Measurements from ENCODE around the gene AGAP1. TPM values are rescaled to one million over a fixed set of nuclear protein-coding genes. Genes with fewer than 3 reads are reported as not detected.

AGAP1 gene
- total RNA-seq, 3 donors from 2014 or later (not counting 1 experiment from before 2014, with no cell fraction given): 42.0 to 56.4 (median 45.7) TPM

GRCh38 chr2:236012155-236012554, 518.3 kb downstream of the AGAP1 start:
- Histone ChIP-seq H3K36me3 (ENCODE audit: control insufficient read depth, insufficient read depth, low read length) (no peaks in the 10 kb centered on the region), H3K27me3 (ENCODE audit: control insufficient read depth, insufficient read depth, low read length) (no peaks in the 10 kb centered on the region), H3K9me3 (ENCODE audit: control insufficient read depth, insufficient read depth, low read length) (no peaks in the 10 kb centered on the region), H3K4me3 (ENCODE audit: low read length) (no peak overlapping the region), H3K4me1 (ENCODE audit: control insufficient read depth, insufficient read depth, low read length) (peaks cover 3% of the 10 kb centered on the region), H3K27ac (ENCODE audit: low read length) (no peak overlapping the region)
- WGBS (ENCODE audit: insufficient coverage): 47% methylated on average over 8 of the region's 8 CpGs
- no peaks in the 10 kb centered on the region for H3K9me3 Mint-ChIP-seq
- peaks cover 22 to 31% of the 10 kb centered on the region in 2 donors for H3K4me1 Mint-ChIP-seq
- no peak for ATAC-seq
- H3K27ac Mint-ChIP-seq: peak overlapping the region in 1 of 2 donors; percentile 38
- no peaks in the 10 kb centered on the region for H3K36me3 Mint-ChIP-seq
- no peak for DNase-seq
- intact Hi-C loops (cut with micrococcal nuclease): no loop called here
- H3K4me3 Mint-ChIP-seq: no peak overlapping the region
- TF ChIP-seq CTCF (IDR thresholded peaks at IDR 0.05): no peak
- H3K27me3 Mint-ChIP-seq (ENCODE audit: low read depth in 2 of 2): peaks cover 4 to 9% of the 10 kb centered on the region in 2 donors

GRCh38 chr2:236014408-236015131, 520.7 kb downstream of the AGAP1 start:
- Histone ChIP-seq H3K9me3 (ENCODE audit: control insufficient read depth, insufficient read depth, low read length) (no peaks in the 10 kb centered on the region), H3K36me3 (ENCODE audit: control insufficient read depth, insufficient read depth, low read length) (no peaks in the 10 kb centered on the region), H3K4me1 (ENCODE audit: control insufficient read depth, insufficient read depth, low read length) (peaks cover 3% of the 10 kb centered on the region), H3K27ac (ENCODE audit: low read length) (no peak overlapping the region), H3K4me3 (ENCODE audit: low read length) (no peak overlapping the region), H3K27me3 (ENCODE audit: control insufficient read depth, insufficient read depth, low read length) (no peaks in the 10 kb centered on the region)
- ATAC-seq (peak in 1 of 3 donors; percentile 58), DNase-seq (no peak)
- intact Hi-C loops (cut with micrococcal nuclease): no loop called here
- peaks cover 22 to 31% of the 10 kb centered on the region in 2 donors for H3K4me1 Mint-ChIP-seq
- no peaks in the 10 kb centered on the region for H3K36me3 Mint-ChIP-seq
- no peak overlapping the region for H3K27ac Mint-ChIP-seq
- no peaks in the 10 kb centered on the region for H3K9me3 Mint-ChIP-seq
- TF ChIP-seq CTCF (IDR thresholded peaks at IDR 0.05): no peak
- WGBS (ENCODE audit: insufficient coverage): 43% methylated on average over 22 of the region's 25 CpGs
- peaks cover 4 to 9% of the 10 kb centered on the region in 2 donors for H3K27me3 Mint-ChIP-seq (ENCODE audit: low read depth in 2 of 2)
- H3K4me3 Mint-ChIP-seq: no peak overlapping the region

- Histone ChIP-seq H3K27me3 (ENCODE audit: control insufficient read depth, insufficient read depth, low read length) (no peaks in the 10 kb centered on the region), H3K27ac (ENCODE audit: low read length) (no peak overlapping the region), H3K36me3 (ENCODE audit: control insufficient read depth, insufficient read depth, low read length) (no peaks in the 10 kb centered on the region), H3K4me1 (ENCODE audit: control insufficient read depth, insufficient read depth, low read length) (peaks cover 3% of the 10 kb centered on the region), H3K4me3 (ENCODE audit: low read length) (no peak overlapping the region), H3K9me3 (ENCODE audit: control insufficient read depth, insufficient read depth, low read length) (no peaks in the 10 kb centered on the region)
- Mint-ChIP-seq H3K36me3 (no peaks in the 10 kb centered on the region), H3K4me3 (peak overlapping the region; percentile 60), H3K27ac (no peak overlapping the region), H3K4me1 (peaks cover 22 to 31% of the 10 kb centered on the region in 2 donors), H3K9me3 (no peaks in the 10 kb centered on the region), H3K27me3 (ENCODE audit: low read depth in 2 of 2) (peaks cover 4 to 9% of the 10 kb centered on the region in 2 donors)
- DNase-seq: no peak
- no peak for TF ChIP-seq CTCF (IDR thresholded peaks at IDR 0.05)
- no peak for ATAC-seq
- 89% methylated on average over 6 of the region's 6 CpGs for WGBS (ENCODE audit: insufficient coverage)
- intact Hi-C loops (cut with micrococcal nuclease): no loop called here
Measured at GRCh38 chr2:236015171-236015570, 521.3 kb downstream of the AGAP1 start.

- 91% methylated on average over 4 of the region's 4 CpGs for WGBS (ENCODE audit: insufficient coverage)
- H3K36me3 Mint-ChIP-seq: no peaks in the 10 kb centered on the region
- intact Hi-C loops (cut with micrococcal nuclease): no loop called here
Measured at GRCh38 chr2:236016496-236016895, 522.7 kb downstream of the AGAP1 start.

More at GRCh38 chr2:236016496-236016895, 522.7 kb downstream of the AGAP1 start:
- no peak for ATAC-seq
- H3K36me3 ChIP-seq (ENCODE audit: control insufficient read depth, insufficient read depth, low read length): no peaks in the 10 kb centered on the region
- H3K9me3 ChIP-seq (ENCODE audit: control insufficient read depth, insufficient read depth, low read length): no peaks in the 10 kb centered on the region
- Mint-ChIP-seq H3K4me1 (peaks cover 22% of the 10 kb centered on the region in 2 donors), H3K4me3 (no peak overlapping the region), H3K27me3 (ENCODE audit: low read depth in 2 of 2) (peaks cover 4 to 9% of the 10 kb centered on the region in 2 donors), H3K9me3 (no peaks in the 10 kb centered on the region), H3K27ac (no peak overlapping the region)
- no peak for TF ChIP-seq CTCF (IDR thresholded peaks at IDR 0.05)
- peaks cover 3% of the 10 kb centered on the region for H3K4me1 ChIP-seq (ENCODE audit: control insufficient read depth, insufficient read depth, low read length)
- DNase-seq: no peak
- no peaks in the 10 kb centered on the region for H3K27me3 ChIP-seq (ENCODE audit: control insufficient read depth, insufficient read depth, low read length)
- no peak overlapping the region for H3K27ac ChIP-seq (ENCODE audit: low read length)
- H3K4me3 ChIP-seq (ENCODE audit: low read length): no peak overlapping the region

All from natural killer cell (primary cell).